GM12801 (cell line): ENCODE measurements around the gene FBXL4.

Experiments used
- TF ChIP-seq, protein P1 (sequence below): IDR thresholded peaks from one replicate; pipeline ENCODE4 v1.5.1; 2011; ENCODE audit warnings: control low read depth; ENCODE audit not compliant: insufficient read length; ENCODE audit errors: extremely low read depth

FBXL4 gene

DNA sequence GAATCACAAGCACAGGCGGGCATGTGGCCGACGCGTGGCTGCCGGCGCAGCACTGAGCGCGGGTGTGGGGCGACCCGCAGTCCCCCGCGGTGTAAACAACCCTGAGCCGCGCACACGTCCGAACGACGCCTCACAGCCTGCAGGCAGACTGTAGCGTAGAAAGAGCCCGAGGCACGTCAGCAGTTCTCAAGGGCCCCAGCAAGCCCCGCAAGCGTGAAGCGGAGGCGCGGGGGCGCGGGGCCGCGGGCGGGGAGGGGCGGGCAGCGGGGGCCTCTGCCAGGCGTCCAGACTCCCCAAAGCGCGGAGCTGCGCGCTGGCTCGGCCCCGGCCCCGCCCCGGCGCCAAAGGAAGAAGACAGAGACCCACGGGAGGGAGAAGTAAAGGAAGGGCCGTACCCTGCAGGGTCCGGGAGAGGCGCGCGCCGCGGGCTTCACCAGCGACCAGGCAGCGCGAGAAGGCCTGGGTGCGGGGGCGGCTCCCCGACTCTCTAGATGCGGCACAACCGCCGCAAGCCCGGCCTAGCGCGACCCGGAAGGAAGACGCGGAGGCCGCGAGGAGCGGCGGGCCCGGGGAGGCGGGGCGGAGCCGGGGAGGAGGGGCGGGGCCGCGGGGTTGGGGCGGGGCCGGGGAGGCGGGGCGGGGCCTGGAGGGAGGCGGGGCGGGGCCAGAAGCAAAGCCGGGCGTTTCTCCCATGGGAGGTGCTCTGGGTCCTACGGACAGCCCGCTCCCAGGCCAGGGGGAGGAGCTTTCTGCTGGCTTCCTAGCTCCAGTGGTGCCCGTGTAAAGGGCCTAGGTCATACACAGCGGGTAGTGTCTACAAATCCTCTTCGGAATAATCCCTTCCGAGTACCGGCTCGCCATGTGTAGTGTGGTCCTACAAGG, at the start of gene FBXL4:
TSS of gene FBXL4 (minus strand) at position 536 of the 882 bp plus-strand sequence. CDS start 20,958 bp downstream, outside the sequence.
- TF ChIP-seq, protein P1, sequence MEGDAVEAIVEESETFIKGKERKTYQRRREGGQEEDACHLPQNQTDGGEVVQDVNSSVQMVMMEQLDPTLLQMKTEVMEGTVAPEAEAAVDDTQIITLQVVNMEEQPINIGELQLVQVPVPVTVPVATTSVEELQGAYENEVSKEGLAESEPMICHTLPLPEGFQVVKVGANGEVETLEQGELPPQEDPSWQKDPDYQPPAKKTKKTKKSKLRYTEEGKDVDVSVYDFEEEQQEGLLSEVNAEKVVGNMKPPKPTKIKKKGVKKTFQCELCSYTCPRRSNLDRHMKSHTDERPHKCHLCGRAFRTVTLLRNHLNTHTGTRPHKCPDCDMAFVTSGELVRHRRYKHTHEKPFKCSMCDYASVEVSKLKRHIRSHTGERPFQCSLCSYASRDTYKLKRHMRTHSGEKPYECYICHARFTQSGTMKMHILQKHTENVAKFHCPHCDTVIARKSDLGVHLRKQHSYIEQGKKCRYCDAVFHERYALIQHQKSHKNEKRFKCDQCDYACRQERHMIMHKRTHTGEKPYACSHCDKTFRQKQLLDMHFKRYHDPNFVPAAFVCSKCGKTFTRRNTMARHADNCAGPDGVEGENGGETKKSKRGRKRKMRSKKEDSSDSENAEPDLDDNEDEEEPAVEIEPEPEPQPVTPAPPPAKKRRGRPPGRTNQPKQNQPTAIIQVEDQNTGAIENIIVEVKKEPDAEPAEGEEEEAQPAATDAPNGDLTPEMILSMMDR, result no peak

DNA sequence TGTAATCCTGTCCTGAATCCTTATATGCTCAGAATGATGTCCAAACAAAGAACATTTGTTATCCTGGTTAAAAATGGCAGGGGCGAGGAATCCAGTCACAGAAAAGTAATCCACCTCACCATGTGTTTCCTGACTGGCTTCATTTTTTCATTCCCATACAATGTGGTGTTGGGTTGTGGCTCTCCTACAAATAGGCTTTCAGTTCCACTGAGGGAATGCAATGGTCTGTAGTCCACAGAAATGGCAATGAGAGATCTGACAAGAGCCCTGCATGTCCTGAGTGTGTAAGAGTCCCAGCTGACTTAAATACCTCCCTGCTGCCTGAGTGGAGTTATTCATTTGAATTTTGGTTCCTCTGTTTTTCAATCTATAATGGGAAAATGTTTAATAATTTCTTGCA, 47.4 kb upstream of the FBXL4 start:
- TF ChIP-seq, protein P1, result no peak

DNA sequence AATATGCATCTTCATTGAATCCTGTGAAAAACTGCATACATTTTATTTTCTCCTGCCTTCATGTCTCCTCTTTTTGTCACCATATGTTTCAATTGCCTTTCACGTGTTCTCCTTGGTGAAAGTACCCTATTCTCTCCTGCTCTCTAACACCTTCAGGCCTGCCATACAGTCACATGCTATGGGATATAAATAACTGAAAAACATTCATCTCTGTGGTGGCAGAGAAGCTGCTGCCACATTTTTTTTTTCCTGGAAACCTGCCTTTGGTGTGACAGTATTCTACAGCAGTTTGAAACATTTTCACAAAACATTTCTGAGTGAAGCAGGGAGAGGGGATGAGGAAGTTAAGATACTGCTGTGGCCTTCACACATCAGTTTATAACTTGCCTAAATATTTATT, 44.8 kb upstream of the FBXL4 start:
- TF ChIP-seq, protein P1, result no peak

DNA sequence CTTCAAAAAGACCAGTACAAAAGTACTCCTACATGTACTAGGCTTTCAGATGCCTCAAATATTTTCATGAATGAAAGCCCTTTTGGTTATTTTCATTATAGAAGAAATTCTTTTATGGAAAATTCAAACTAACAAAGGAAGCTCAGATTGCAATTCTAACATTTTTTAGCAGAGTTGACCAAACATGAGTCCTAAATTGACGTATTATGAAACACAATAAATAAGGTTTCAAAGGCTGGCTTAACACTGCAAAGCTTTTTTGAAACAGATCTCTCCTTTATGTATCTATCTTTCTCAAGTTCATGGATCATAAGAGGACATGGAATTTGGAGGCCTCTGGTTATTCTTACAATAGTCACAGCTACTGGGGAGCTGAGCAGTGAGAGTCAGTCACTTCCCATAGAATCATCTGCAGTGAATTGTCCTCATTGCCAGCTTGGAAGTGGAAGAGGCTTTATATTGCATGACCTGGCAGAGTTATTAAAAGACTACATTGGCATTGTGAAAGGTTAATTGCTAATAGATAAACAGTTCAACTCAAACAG, 38.4 kb upstream of the FBXL4 start:
- TF ChIP-seq, protein P1, result no peak

DNA sequence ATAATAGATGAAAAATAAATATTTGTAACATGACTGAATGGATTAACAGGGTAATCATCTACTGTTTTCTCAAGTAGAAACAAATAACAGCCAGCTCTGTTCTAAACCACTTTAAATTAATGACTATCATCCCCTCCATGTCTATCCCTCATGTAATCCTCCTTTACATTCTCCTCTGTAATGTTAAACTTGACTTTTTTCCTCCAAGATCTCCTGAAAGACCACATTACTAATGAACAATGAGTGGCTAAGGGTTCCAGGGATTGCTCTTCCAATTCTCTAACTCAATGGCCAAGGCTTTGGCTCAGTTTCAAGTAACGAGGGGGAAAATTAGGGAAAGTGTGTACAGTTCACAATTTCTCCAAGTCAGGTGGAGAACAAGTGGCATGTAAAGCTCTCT, 37.6 kb upstream of the FBXL4 start:
- TF ChIP-seq, protein P1, result no peak

DNA sequence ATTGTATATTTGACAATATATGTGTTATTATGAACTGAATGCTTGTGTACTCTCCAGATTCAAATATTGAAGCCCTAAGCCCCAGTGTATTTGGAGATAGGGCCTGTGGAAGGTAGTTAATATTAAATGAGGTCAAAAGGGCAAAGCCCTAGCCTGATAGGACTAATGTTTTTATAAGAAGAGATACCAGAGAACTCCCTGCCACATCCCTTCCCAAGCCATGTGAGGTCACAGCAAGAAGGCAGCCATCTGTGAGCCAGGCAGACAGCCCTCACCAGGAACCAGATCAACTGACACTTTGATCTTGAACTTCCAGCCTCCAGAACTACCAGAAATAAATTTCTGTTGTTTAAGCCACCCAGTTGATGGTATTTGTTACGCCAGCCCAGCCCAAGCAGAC, 36.4 kb upstream of the FBXL4 start:
- TF ChIP-seq, protein P1, result no peak

DNA sequence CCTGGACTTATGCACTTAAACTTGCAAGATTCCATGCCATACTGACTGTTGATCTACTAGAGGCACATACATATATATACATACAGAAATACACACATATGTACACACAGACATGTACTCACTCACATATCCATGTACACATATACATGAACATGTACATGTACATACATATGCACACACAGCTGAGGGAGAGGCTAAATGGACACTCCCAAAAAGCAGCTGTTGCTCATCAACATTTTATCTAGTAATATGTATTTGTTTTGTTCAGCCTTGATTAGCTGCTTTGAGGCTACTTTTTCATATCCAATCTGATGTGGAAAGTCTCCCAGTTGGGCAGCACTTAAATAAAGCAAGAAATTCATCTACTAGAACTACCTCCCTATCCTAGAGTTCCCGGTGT, 33.7 kb upstream of the FBXL4 start:
- TF ChIP-seq, protein P1, result no peak
